TTC549 (cell line): ENCODE measurements around the gene RINL.
"Not testable (repeated sequence)": the region's sequence is repeated elsewhere in the genome, so short reads cannot be mapped to it uniquely, and the experiment has no call there.

Source experiments
- FAIRE-seq: peaks from 2 replicates; lab custom pipeline; 2012; peaks lifted over from hg19 to GRCh38; lab: Jason Lieb, UNC

The RINL gene

DNA sequence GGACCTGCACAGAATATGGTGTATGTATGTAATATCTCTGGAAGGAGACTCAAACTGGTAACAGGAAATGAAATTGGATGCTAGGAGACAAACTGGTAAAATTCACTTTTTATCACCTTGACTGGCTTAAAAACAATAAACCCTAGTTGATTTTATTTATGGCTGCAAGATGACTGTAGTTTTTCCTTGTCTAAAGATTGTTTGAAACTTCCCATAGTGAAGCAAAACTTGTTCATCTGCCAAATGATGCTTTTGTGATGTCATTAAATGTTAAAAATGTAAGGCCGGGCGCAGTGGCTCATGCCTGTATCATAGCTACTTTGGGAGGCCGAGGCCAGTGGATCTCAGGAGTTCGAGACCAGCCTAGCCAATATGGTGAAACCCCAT is 44.0 kb downstream of the RINL start:
- FAIRE-seq = no peak

DNA sequence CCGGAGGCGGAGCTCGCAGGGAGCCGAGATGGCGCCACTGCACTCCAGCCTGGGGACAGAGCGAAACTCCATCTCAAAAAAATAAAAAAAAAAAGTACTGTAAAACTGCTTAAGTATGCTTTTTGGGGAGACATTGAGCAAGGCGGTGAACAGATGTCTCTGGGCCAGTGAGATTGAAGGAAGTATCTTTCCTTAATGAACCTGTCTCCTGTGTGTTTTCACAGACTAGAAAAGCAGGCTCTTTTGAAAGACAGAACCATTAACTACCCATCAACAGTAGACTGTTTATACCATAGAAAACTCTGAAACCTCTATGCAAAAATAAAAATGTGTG is 45.0 kb downstream of the RINL start:
- no peak for FAIRE-seq

DNA sequence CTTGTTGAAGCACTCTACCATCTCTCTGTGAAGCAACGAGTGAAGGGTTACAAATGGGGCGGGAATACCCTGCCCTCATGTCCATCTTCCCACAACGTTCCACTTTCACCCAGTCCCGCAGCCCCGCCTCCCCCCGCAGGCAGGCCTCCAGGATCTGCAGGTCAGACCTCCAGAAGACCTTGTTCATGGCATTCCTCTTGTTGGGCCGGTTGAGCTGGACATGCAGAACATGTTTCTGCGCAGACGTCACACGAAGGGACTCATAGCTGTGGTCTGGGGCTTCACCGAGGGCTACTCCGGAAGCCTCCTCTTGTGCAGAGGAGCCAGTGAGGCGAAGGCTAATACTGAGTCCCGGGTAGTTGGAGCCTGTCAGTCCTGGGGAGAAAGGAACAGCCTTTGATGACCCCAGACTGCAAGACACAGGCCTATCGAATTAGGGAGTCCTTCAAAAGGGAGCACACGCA is 46.9 kb downstream of the RINL start:
- no peak for FAIRE-seq

DNA sequence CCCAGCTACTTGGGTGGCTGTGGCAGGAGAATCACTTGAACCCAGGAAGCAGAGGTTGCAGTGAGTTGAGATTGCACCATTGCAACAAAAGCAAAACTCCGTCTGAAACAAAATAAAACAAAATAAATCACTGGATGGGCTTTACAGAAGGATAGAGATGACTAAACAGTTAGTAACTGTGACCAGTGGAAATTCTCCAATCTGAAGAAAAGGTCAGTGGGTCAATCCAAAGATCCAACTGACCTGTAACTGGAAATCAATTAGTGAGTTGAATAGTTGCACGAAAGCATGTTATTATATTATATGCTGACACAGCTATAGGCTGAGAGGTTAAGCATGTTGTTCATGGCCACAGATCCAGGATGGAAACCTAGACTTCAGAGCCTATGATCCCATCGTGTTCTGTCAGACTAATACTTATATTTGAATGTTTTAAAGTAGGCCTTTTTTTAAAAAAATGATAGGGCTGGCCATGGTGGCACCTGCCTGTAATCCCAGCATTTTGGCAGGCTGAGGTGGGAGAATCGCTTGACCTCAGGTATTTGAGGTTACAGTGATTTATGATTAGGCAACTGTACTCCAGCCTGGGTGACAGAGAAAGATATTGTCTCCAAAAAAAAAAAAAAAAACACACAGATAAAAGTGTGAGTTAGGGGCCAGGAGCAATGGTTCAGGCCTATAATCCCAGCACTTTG is 47.9 kb downstream of the RINL start:
- FAIRE-seq = no peak

DNA sequence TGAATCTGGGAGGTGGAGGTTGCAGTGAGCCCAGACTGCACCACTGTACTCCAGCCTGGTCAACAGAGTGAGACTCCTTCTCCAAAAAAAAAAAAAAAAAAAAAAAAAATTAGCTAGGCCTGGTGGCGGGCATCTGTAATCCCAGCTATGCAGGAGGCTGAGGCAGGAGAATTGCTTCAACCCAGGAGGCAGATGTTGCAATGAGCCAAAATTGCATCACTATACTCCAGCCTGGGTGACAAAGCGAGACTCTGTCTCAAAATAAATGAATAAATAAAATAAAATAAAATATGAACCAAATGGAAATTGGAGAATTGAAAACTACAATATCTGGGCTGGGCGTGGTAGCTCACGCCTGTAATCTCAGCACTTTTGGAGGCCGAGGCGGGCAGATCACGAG is 48.9 kb downstream of the RINL start:
- FAIRE-seq = not testable (repeated sequence)

DNA sequence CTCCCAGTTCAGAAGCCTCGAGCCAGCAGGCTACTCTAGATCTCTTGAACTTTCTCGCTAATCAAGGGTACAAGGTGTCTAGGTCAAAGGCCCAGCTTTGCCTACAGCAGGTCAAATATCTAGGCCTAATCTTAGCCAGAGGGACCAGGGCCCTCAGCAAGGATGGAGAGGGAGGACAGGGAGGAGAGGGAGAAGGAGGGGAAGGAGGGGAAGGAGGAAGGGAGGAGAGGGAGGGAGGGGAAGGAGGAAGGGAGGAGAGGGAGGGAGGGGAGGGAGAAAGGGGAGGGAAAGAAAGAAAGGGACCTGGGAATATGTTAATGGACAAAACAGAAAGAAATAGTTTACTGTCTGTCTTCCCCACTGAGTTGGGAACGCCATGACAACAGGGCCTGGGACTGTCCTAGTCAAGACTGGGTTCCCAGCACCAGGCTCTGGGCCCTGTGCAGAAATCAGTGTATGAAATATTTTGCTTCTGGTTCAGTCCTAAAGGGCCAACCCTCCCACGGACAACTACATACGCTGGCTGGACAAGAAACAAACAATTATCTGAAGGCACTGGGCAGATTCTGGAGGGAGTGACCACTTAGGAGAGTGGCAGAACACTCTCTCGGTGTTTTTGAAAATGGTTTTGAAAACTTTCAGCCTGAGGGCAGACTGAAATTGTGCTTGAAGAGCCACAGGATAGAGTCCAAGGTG is 51.1 kb downstream of the RINL start:
- FAIRE-seq = no peak

DNA sequence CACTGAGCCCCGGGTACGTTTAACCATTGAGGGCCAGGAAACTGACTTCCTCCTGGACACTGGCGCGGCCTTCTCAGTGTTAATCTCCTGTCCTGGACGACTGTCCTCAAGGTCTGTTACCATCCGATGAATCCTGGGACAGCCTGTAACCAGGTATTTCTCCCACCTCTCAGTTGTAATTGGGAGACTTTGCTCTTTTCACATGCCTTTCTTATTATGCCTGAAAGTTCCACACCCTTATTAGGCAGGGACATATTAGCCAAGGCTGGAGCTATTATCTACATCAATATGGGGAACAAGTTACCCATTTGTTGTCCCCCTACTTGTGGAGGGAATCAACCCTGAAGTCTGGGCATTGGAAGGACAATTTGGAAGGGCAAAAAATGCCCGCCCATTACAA is 52.1 kb downstream of the RINL start:
- not testable (repeated sequence) for FAIRE-seq

DNA sequence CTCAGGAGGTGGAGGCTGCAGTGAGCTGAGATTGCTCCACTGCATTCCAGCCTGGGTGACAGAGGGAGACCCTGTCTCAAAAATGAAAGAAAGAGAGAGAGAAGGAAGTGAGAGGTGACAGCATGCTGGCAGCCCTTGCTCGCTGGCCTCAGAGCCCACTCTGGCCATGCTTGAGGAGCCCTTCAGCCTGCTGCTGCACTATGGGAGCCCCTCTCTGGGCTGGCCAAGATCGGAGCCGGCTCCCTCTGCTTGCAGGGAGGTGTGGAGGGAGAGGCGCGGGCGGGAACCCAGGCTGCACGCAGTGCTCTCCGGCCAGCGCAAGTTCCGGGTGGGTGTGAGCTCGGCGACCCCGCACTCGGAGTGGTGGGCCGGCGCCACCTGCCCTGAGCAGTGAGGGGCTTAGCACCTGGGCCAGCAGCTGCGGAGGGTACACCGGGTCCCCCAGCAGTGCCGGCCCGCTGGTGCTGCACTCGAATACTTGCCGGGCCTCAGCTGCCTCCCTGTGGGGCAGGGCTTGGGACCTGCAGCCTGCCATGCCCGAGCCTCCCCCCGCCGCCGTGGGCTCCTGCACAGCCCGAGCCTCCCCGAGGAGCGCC is 56.7 kb downstream of the RINL start:
- FAIRE-seq = not testable (repeated sequence)

DNA sequence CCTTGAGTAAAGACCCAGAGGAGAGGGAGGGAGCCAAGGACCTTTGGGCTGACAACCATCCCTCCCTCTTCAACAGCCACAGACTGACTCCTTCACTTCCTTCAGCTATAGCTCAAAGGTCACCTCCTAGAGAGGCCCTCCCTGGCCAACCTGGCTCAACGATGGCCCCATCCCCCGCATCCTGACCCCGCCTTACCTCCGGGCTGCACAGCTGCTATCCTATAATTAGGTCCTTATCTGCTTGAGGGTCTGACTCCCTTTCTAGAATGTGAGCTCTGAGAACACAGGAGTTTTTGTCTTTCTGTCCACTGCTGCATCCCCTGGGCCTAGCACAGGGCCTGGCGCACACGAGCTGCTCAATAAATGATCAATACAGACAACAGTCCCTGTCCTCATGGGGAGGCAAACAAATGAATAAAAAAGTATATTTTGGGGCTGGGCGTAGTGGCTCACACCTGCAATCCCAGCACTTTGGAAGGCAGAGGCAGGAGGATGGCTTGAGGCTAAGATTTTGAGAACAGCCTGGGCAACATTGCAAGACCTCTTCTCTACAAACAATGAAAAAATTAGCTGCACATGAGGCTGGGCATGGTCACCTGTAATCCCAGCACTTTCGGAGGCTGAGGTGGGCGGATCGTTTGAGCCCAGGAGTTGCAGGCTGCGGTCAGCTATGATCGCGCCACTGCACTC is 58.7 kb downstream of the RINL start:
- no peak for FAIRE-seq
